Smooth muscle cell (in vitro differentiated cells): ENCODE results near the gene MKNK2. TPM values are rescaled to one million over a fixed set of nuclear protein-coding genes. Genes with fewer than 3 reads are reported as not detected.

Experiments
- DNase-seq: peaks from one replicate; lab custom pipeline; 2025; ENCODE audit not compliant: unreplicated experiment; lab: John Stamatoyannopoulos, UW
- H2AFZ ChIP-seq: fragments of 200-600 bp; sonication (generic); 2 replicates; pipeline ENCODE4 v1.6.0; 2016; ENCODE audit warnings: antibody characterized with exemption, low read depth, mild to moderate bottlenecking
- H3F3A ChIP-seq: fragments of 200-600 bp; sonication (generic); 2 replicates; pipeline ENCODE4 v1.6.0; 2017; ENCODE audit warnings: antibody characterized with exemption, low read depth
- H3K27ac ChIP-seq: fragments of 200-600 bp; sonication (generic); 2 replicates; pipeline ENCODE4 v1.5.1; 2016; ENCODE audit warnings: low read depth, mild to moderate bottlenecking
- H3K27me3 ChIP-seq: fragments of 200-600 bp; sonication (generic); 2 replicates; pipeline ENCODE4 v1.6.1; 2016; ENCODE audit warnings: low read depth, mild to moderate bottlenecking
- H3K36me3 ChIP-seq: fragments of 200-600 bp; sonication (generic); 2 replicates; pipeline ENCODE4 v1.5.1; 2016; ENCODE audit warnings: low read depth
- H3K4me1 ChIP-seq: fragments of 200-600 bp; sonication (generic); 2 replicates; pipeline ENCODE4 v1.5.1; 2016; ENCODE audit warnings: low read depth
- H3K4me2 ChIP-seq: fragments of 200-600 bp; sonication (generic); 2 replicates; pipeline ENCODE4 v1.6.0; 2016; ENCODE audit warnings: mild to moderate bottlenecking
- H3K4me3 ChIP-seq: fragments of 200-600 bp; sonication (generic); 2 replicates; pipeline ENCODE4 v1.5.1; 2016; ENCODE audit warnings: mild to moderate bottlenecking
- H3K79me2 ChIP-seq: fragments of 200-600 bp; sonication (generic); 2 replicates; pipeline ENCODE4 v1.6.0; 2016; ENCODE audit warnings: low read depth, mild to moderate bottlenecking
- H3K9ac ChIP-seq: fragments of 200-600 bp; sonication (generic); 2 replicates; pipeline ENCODE4 v1.6.0; 2016; ENCODE audit warnings: low read depth
- H3K9me3 ChIP-seq: fragments of 200-600 bp; sonication (generic); replicated peaks from 2 replicates; pipeline ENCODE4 v1.5.1; 2016; ENCODE audit warnings: low read depth
- H4K20me1 ChIP-seq: fragments of 200-600 bp; sonication (generic); 2 replicates; pipeline ENCODE4 v1.6.0; 2016; ENCODE audit warnings: low read depth
- CTCF ChIP-seq: fragments of 200-600 bp; sonication (generic); IDR thresholded peaks from 2 replicates; pipeline ENCODE4 v1.5.1; 2017; ENCODE audit warnings: borderline replicate concordance, mild to moderate bottlenecking, antibody characterized with exemption; ENCODE audit not compliant: insufficient read depth, poor library complexity, severe bottlenecking
- WGBS: methylation state at CpG from one replicate; pipeline ENCODE4 v1.1.7; 2016; ENCODE audit warnings: low lambda C conversion rate; 5-methylcytosine and 5-hydroxymethylcytosine counted together
- polyA plus RNA-seq: library from polyadenylated mRNA; unstranded; fragments of >200 nt; fragmentation: Nextera tagmentation; extraction: Ambion mirVana; gene quantifications from 2 replicates; pipeline ENCODE4 v1.2.1, GENCODE V29; 2016
- total RNA-seq: library from RNA; depleted of rRNA; stranded (reverse); fragments of >200 nt; gene quantifications from 2 replicates; pipeline ENCODE4 v1.2.3, GENCODE V29; 2014

MKNK2 gene
- total and polyA plus RNA-seq, 2 experiments from 2014 or later = 43.6 to 44.7 TPM

DNA sequence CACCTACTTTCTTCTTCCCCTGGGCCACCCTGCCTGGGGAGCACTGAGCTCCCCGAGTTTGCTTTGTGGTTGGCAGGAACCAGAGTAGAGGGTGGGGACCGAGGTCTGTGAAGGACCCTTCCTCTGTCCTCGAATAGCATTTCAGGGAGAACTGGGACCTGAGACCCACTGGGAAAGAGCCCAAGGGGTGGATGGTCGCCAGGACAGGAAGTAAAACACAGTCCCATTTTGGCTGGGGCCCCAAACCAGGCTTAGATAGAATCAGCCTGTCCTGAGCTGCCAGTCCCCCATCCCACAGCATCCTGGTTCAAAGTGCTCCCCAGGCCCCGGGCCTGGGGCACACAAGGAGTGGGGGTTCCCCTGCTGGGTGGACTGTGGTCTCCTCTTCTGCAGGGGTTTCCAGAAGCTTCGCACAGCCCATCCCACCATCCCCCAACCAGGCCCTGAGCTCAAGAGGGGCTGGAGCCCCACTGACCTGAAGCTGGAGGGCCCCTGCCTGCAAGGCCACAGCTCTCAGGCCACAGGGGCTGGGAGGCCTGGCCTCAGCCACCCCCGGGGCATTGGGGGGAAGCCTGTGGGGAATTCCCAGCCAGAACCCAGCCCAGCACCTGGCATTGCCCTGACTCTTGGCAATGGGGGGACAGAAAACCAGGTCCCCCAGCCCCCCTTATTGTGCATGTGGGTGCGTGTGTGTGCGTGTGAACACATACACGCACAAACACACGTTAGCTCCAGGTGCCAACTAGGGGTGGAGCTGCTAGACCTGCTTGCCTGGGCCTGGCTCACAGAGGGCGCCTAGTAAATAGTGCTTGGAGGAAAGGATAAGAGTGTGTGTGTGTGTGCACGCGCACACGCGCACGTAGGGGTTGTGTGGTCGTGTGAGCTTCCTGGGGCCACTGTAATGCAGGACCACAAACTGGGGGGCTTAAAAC is 995 bp upstream of the MKNK2 start:
- no peak for DNase-seq
- Histone ChIP-seq H3K79me2 (peaks cover 37% of the 10 kb centered on the region), H3F3A (no peaks in the 10 kb centered on the region), H3K4me3 (peak overlapping the region; percentile 95), H3K9me3 (no peaks in the 10 kb centered on the region), H2AFZ (peak overlapping the region; percentile 86), H3K27me3 (no peaks in the 10 kb centered on the region), H3K36me3 (no peaks in the 10 kb centered on the region), H4K20me1 (peaks cover 37% of the 10 kb centered on the region), H3K9ac (no peak overlapping the region), H3K4me2 (peak overlapping the region; percentile 92), H3K27ac (peak overlapping the region; percentile 1), H3K4me1 (peaks cover 9% of the 10 kb centered on the region)
- WGBS = 91% methylated on average over 18 of the region's 18 CpGs
- TF ChIP-seq CTCF = no peak

- 1% methylated on average over 29 of the region's 49 CpGs for WGBS
- no peak for TF ChIP-seq CTCF
- H3K36me3 ChIP-seq = no peaks in the 10 kb centered on the region
- no peak for DNase-seq
- H3F3A ChIP-seq = no peaks in the 10 kb centered on the region
- H3K27me3 ChIP-seq = no peaks in the 10 kb centered on the region
- H3K4me2 ChIP-seq = peak overlapping the region; percentile 99
- H3K27ac ChIP-seq = peak overlapping the region; percentile 7
- H4K20me1 ChIP-seq = peaks cover 53% of the 10 kb centered on the region
- H3K4me3 ChIP-seq = peak overlapping the region; percentile 95
- peak overlapping the region; percentile 78 for H3K9ac ChIP-seq
- H2AFZ ChIP-seq = no peak overlapping the region
- peaks cover 44% of the 10 kb centered on the region for H3K79me2 ChIP-seq
- H3K4me1 ChIP-seq = peaks cover 9% of the 10 kb centered on the region
- H3K9me3 ChIP-seq = no peaks in the 10 kb centered on the region
Measured at GRCh38 chr19:2050349-2050990, 574 bp downstream of the MKNK2 start.

DNA sequence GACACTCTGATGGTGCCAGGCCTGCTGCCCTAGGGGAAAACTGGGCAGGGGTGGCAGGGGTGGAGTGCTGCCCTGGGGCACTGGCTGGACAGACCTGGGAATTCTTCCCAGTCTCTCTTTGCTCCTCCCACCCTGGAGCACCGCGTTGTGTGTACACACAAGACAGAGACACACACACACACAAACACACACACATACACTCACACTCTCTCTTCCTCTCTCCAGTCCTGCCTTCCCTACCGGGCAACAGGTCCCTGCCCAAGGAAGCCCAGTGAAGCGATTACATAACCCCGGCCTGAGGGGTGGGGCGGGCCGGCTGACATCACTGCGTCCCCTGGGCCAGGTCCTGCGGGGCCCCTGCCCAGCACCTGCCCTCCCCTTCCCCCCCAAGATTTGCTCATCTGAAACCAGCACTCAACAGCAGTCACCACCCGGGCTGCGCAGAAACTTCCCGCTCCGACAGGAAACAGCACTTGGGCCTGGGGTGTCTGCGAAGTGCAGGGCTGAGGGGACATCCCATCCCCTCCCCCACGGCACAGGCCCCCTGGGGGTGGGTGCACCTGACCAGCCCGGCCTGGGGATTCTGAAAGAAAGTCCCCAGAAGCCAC is 1.2 kb downstream of the MKNK2 start:
- Histone ChIP-seq H3K79me2 (peaks cover 44% of the 10 kb centered on the region), H2AFZ (no peak overlapping the region), H3K27me3 (no peaks in the 10 kb centered on the region), H3K4me1 (peaks cover 9% of the 10 kb centered on the region), H3K4me2 (peak overlapping the region; percentile 99), H4K20me1 (peaks cover 59% of the 10 kb centered on the region), H3F3A (no peaks in the 10 kb centered on the region), H3K9me3 (no peaks in the 10 kb centered on the region), H3K9ac (peak overlapping the region; percentile 78), H3K27ac (peak overlapping the region; percentile 30), H3K36me3 (no peaks in the 10 kb centered on the region), H3K4me3 (peak overlapping the region; percentile 95)
- DNase-seq = no peak
- TF ChIP-seq CTCF = no peak
- WGBS = under 1% methylated on average over 16 of the region's 16 CpGs
